SK-N-SH (cell line): Measurements from ENCODE around the gene CPEB3. TPM values are rescaled to one million over a fixed set of nuclear protein-coding genes. Genes with fewer than 3 reads are reported as not detected.
A peak's percentile ranks its signal among the peaks of the same experiment; 100 is the strongest.
"Not testable (repeated sequence)": the region's sequence is repeated elsewhere in the genome, so short reads cannot be mapped to it uniquely, and the experiment has no call there.

Experiments
- CTCF ChIA-PET: fragments of 300-600, 350-600 bp; formaldehyde crosslinking; extraction: SDS; loops from one replicate; lab custom pipeline; 2021; lab: Yijun Ruan, JAX
- POLR2A ChIA-PET: fragments of 350-600 bp; sonication (Branson Sonifier 250); formaldehyde crosslinking; extraction: SDS; loops from one replicate; lab custom pipeline; 2020; ENCODE audit warnings: antibody characterized with exemption, inconsistent platforms; lab: Yijun Ruan, JAX
- DNase-seq: peaks from one replicate; pipeline ENCODE4 v3.0.0; 2012
- H2AFZ ChIP-seq: fragments of 200-600 bp; sonication (generic); 2 replicates; pipeline ENCODE4 v1.8.1; 2016; ENCODE audit warnings: antibody characterized with exemption, mild to moderate bottlenecking, low read depth
- H3F3A ChIP-seq: fragments of 200-600 bp; sonication (generic); replicated peaks from 2 replicates; pipeline ENCODE3; 2016; ENCODE audit warnings: antibody characterized with exemption, mild to moderate bottlenecking; ENCODE audit not compliant: insufficient read depth
- H3K27ac ChIP-seq, 2 experiments: fragments of 200-500 bp in 1 of 2; fragments of 200-600 bp in 1 of 2; sonication (Bioruptor generic) in 1 of 2; sonication (generic), shearing (Covaris generic) in 1 of 2; 2 replicates each; pipeline versions ENCODE4 v1.5.1 to v1.6.1; 2014 to 2016; ENCODE audit warnings: low read depth in 2 of 2, inconsistent platforms in 1 of 2, low read length in 1 of 2, mild to moderate bottlenecking in 1 of 2, mixed read lengths in 1 of 2
- H3K27me3 ChIP-seq: fragments of 200-600 bp; sonication (generic), shearing (Covaris generic); 2 replicates; pipeline ENCODE4 v1.6.1; 2016; ENCODE audit warnings: mixed run types; ENCODE audit not compliant: insufficient read depth
- H3K36me3 ChIP-seq, 2 experiments: fragments of 200-500 bp in 1 of 2; fragments of 200-600 bp in 1 of 2; sonication (Bioruptor generic) in 1 of 2; sonication (generic) in 1 of 2; replicated peaks in 1 of 2; 2 replicates each; pipeline versions ENCODE3 to v1.5.1; 2014 to 2016; ENCODE audit warnings: low read length in 1 of 2, mild to moderate bottlenecking in 1 of 2; ENCODE audit not compliant: insufficient read depth in 2 of 2, control insufficient read depth in 1 of 2
- H3K4me1 ChIP-seq, 2 experiments: fragments of 200-500 bp in 1 of 2; fragments of 200-600 bp in 1 of 2; sonication (Bioruptor generic) in 1 of 2; sonication (generic), shearing (Covaris generic) in 1 of 2; 2 replicates each; pipeline versions ENCODE4 v1.5.1 to v1.6.1; 2014 to 2016; ENCODE audit warnings: low read depth in 1 of 2, low read length in 1 of 2, mixed run types in 1 of 2; ENCODE audit not compliant: insufficient read depth in 2 of 2, control insufficient read depth in 1 of 2
- H3K4me2 ChIP-seq: fragments of 200-600 bp; sonication (generic), shearing (Covaris generic); 2 replicates; pipeline ENCODE4 v1.6.1; 2017; ENCODE audit warnings: mixed run types
- H3K4me3 ChIP-seq, 2 experiments: fragments of 200-500 bp in 1 of 2; fragments of 200-600 bp in 1 of 2; sonication (Bioruptor generic) in 1 of 2; sonication (generic), shearing (Covaris generic) in 1 of 2; 2 replicates each; pipeline versions ENCODE4 v1.5.1 to v1.8.1; 2014 to 2016; ENCODE audit warnings: low read depth in 2 of 2, inconsistent platforms in 1 of 2, low read length in 1 of 2, mild to moderate bottlenecking in 1 of 2, mixed read lengths in 1 of 2, moderate library complexity in 1 of 2
- H3K79me2 ChIP-seq: fragments of 200-600 bp; sonication (generic); 2 replicates; pipeline ENCODE4 v1.8.1; 2017; ENCODE audit warnings: mild to moderate bottlenecking; ENCODE audit not compliant: insufficient read depth
- H3K9ac ChIP-seq: fragments of 200-600 bp; sonication (generic); 2 replicates; pipeline ENCODE4 v1.6.1; 2017; ENCODE audit warnings: mixed run types
- H3K9me2 ChIP-seq: fragments of 200-600 bp; sonication (generic); 2 replicates; pipeline ENCODE4 v1.6.1; 2017; ENCODE audit warnings: mixed run types
- H3K9me3 ChIP-seq: fragments of 200-600 bp; sonication (generic); 2 replicates; pipeline ENCODE4 v1.6.1; 2017; ENCODE audit warnings: mixed run types, mild to moderate bottlenecking, moderate library complexity
- H4K20me1 ChIP-seq: fragments of 200-600 bp; sonication (generic); 2 replicates; pipeline ENCODE4 v1.6.1; 2017; ENCODE audit warnings: mild to moderate bottlenecking, mixed run types; ENCODE audit not compliant: insufficient read depth
- ELF1 ChIP-seq: IDR thresholded peaks from 2 replicates; pipeline ENCODE4 v1.4.0; 2012
- EZH2phosphoT487 ChIP-seq: fragments of 200-600 bp; sonication (generic); IDR thresholded peaks from 2 replicates; pipeline ENCODE4 v1.6.1; 2017; ENCODE audit warnings: low read depth, mixed run types, mild to moderate bottlenecking, antibody characterized with exemption, moderate library complexity, borderline replicate concordance
- FOSL2 ChIP-seq: IDR thresholded peaks from 2 replicates; pipeline ENCODE4 v1.4.0; 2012; ENCODE audit warnings: low read depth, mild to moderate bottlenecking, moderate library complexity, borderline replicate concordance
- FOXJ3 ChIP-seq: sonication (generic); formaldehyde crosslinking; IDR thresholded peaks from 2 replicates; pipeline ENCODE4 v1.5.1; 2020; ENCODE audit warnings: mild to moderate bottlenecking, missing genetic modification reagents
- FOXM1 ChIP-seq: IDR thresholded peaks from 2 replicates; pipeline ENCODE4 v1.4.0; 2012; ENCODE audit warnings: low read depth, mild to moderate bottlenecking
- GABPA ChIP-seq: IDR thresholded peaks from 2 replicates; pipeline ENCODE4 v1.4.0; 2012; ENCODE audit warnings: low read depth, mild to moderate bottlenecking
- MEF2A ChIP-seq: IDR thresholded peaks from 2 replicates; pipeline ENCODE4 v1.4.0; 2012; ENCODE audit warnings: low read depth, borderline replicate concordance
- MXI1 ChIP-seq: IDR thresholded peaks from 2 replicates; pipeline ENCODE4 v1.6.1; 2012; ENCODE audit warnings: mild to moderate bottlenecking, low read depth, low read length, improper control_type of control experiment
- NRF1 ChIP-seq: IDR thresholded peaks from 2 replicates; pipeline ENCODE4 v1.6.1; 2012; ENCODE audit warnings: low read depth, mild to moderate bottlenecking, low read length
- POLR2AphosphoS5 ChIP-seq: IDR thresholded peaks from 2 replicates; pipeline ENCODE4 v1.6.1; 2012; ENCODE audit warnings: low read depth, low read length
- RCOR1 ChIP-seq: fragments of 150-350 bp; IDR thresholded peaks from 2 replicates; pipeline ENCODE4 v1.6.1; 2017; ENCODE audit warnings: antibody characterized with exemption, low read length
- SIN3A ChIP-seq: IDR thresholded peaks from 2 replicates; pipeline ENCODE4 v1.6.1; 2012; ENCODE audit warnings: low read depth, mild to moderate bottlenecking, low read length, moderate library complexity, borderline replicate concordance
- SMC3 ChIP-seq: IDR thresholded peaks from 2 replicates; pipeline ENCODE4 v1.6.1; 2012; ENCODE audit warnings: low read depth, low read length, improper control_type of control experiment
- TAF1 ChIP-seq: IDR thresholded peaks from 2 replicates; pipeline ENCODE4 v1.6.1; 2012; ENCODE audit warnings: low read depth, mild to moderate bottlenecking, low read length, moderate library complexity, borderline replicate concordance
- TCF12 ChIP-seq: IDR thresholded peaks from 2 replicates; pipeline ENCODE4 v1.4.0; 2012
- TEAD4 ChIP-seq: IDR thresholded peaks from 2 replicates; pipeline ENCODE4 v1.4.0; 2012; ENCODE audit warnings: mild to moderate bottlenecking, borderline replicate concordance; ENCODE audit not compliant: insufficient read depth
- YY1 ChIP-seq: IDR thresholded peaks from 2 replicates; pipeline ENCODE4 v1.4.0; 2012; ENCODE audit warnings: low read depth, mild to moderate bottlenecking
- WGBS: methylation state at CpG from one replicate; pipeline ENCODE4 v1.1.6; 2017; ENCODE audit warnings: low lambda C conversion rate; 5-methylcytosine and 5-hydroxymethylcytosine counted together
- polyA plus RNA-seq, 3 experiments: library from polyadenylated mRNA; depleted of rRNA; stranded (reverse); fragments of >200 nt; gene quantifications; 2 replicates each; pipeline ENCODE4 v1.2.3, GENCODE V29; 2012
- TF ChIP-seq, protein P1 (sequence below): IDR thresholded peaks from 2 replicates; pipeline ENCODE4 v1.4.0; 2012; ENCODE audit warnings: low read depth
- TF ChIP-seq, protein P2 (sequence below): IDR thresholded peaks from 2 replicates; pipeline ENCODE4 v1.6.1; 2012; ENCODE audit warnings: mild to moderate bottlenecking, low read depth, low read length, moderate library complexity
- TF ChIP-seq, protein P3 (sequence below): IDR thresholded peaks from 2 replicates; pipeline ENCODE4 v1.4.0; 2012; ENCODE audit warnings: low read depth, borderline replicate concordance

CPEB3 gene
- polyA plus RNA-seq, 1 of the 3 experiments (the other 2 are of a cell fraction): 0.36 TPM

DNA sequence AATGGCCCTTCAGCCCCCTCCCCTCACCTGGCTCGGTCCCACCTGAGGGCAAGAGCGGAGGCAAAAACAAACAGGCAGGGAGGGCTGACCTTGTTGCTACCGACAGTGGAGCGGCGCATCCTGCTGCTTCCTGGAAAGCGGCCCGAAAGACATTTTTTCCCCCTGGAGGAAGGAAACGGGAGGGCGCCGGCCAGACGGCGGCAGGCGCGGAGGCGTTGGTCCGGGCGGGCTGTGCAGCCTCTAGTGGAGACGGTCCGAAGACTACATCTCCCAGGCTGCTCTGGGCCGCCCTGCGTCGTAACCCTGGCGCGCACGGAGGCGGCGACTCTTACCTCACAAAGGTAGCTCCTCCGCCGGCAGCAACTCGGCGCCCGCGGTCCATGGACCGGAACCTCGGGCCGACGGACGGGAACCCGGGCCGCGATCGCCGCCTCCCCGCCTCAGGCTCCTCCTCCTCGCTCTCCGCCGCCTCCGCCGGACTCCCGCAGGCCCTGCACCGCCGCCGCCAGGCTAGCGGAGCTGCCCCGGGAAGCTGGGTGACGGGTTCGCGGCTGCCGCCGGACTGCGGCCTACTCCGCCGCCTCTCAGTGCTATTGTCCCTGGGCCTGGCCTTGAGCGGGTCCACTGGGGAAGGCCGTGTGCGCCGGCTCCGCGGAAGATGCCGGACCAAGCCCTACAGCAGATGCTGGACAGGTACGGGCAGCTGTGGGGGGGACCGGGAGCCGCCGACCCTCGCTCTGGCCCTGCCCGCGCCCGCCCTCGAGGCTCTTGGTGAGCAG lies at the start of gene CPEB3, which contains the start of gene MARCHF5 (continued):
- 0 out of 2 replicates have a peak, but pooled peaks have one; percentile 14 for TF ChIP-seq TAF1
- TF ChIP-seq GABPA: peak; percentile 61
- TF ChIP-seq RCOR1: no peak
- peak; percentile 55 for TF ChIP-seq MXI1
- no peak for TF ChIP-seq EZH2phosphoT487
- TF ChIP-seq, protein P1, sequence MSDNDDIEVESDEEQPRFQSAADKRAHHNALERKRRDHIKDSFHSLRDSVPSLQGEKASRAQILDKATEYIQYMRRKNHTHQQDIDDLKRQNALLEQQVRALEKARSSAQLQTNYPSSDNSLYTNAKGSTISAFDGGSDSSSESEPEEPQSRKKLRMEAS: no peak
- TF ChIP-seq FOXM1: no peak
- no peak for TF ChIP-seq FOSL2
- no peak; the same call in 1 of the 2 replicates for TF ChIP-seq SMC3
- TF ChIP-seq MEF2A: no peak

DNA sequence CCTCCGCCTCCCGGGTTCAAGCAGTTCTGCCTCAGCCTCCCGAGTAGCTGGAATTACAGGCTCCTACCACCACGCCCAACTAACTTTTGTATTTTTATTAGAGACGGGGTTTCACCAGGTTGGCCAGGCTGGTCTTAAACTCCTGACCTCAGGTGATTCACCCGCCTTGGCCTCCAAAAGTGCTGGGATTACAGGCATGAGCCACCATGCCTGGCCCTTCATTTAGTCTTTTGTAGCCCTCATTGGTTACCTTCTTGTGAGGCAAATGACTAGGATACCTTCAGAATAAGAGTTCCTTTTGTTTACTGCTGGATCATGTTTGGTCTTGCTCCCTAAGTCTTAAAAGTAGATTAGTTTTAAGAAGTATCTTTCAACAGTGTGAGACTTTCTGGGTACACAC lies 39.0 kb upstream of the CPEB3 start:
- Histone ChIP-seq H4K20me1 (peaks cover 22% of the 10 kb centered on the region; the same call in 1 of the 2 replicates), H3K79me2 (peaks cover 81% of the 10 kb centered on the region)
- H3K4me3 ChIP-seq, H3K27ac ChIP-seq, H3K27me3 ChIP-seq, H3K9ac ChIP-seq, H3K4me1 ChIP-seq, DNase-seq, H3K36me3 ChIP-seq, H2AFZ ChIP-seq, H3K9me2 ChIP-seq, H3K9me3 ChIP-seq, POLR2A ChIA-PET, H3F3A ChIP-seq, H3K4me2 ChIP-seq: not testable (repeated sequence)
- WGBS: 95% methylated on average over 6 of the region's 6 CpGs
- CTCF ChIA-PET: interaction anchor here (0.9 kb wide), 1 partner anchor 157 kb away, joined by 3 read pairs; no protein-coding TSS in a partner anchor

DNA sequence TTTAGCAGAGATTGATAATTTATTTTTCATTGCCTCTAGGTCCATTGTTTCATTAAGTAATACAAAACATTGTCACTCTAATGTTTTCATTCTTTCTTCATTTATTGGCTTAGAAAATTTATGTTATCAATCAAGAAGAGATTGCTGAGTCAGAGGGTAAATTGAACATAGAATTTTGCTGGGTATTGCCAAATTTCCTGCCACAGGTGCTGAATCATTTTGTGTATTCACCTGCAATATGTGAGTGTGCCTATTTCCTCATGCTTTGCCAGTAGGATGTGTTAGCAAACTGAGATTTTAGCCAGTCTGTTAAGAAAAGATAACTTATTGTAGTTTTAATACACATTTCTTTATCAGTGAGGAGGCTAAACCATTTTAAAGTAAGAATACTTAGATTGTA lies 38.1 kb upstream of the CPEB3 start:
- Histone ChIP-seq H3K4me2 (no peak overlapping the region), H3K4me3 (no peak overlapping the region), H3K27me3 (no peaks in the 10 kb centered on the region), H3K9me3 (no peaks in the 10 kb centered on the region), H2AFZ (no peak overlapping the region), H4K20me1 (peaks cover 25% of the 10 kb centered on the region; the same call in 1 of the 2 replicates), H3K9ac (no peak overlapping the region), H3K4me1 (no peaks in the 10 kb centered on the region; a peak in 2 of 4 replicates), H3K27ac (no peak overlapping the region), H3K9me2 (no peaks in the 10 kb centered on the region), H3F3A (peaks cover 4% of the 10 kb centered on the region), H3K79me2 (peaks cover 90% of the 10 kb centered on the region), H3K36me3 (peaks cover 7 to 8% of the 10 kb centered on the region in 2 experiments)
- ChIA-PET POLR2A (no interaction called here), CTCF (no interaction called here)
- DNase-seq: no peak
- TF ChIP-seq NRF1 (no peak), SMC3 (no peak), RCOR1 (no peak), TEAD4 (no peak), FOXJ3 (no peak), ELF1 (no peak), YY1 (no peak), TCF12 (no peak), POLR2AphosphoS5 (no peak), MEF2A (no peak), SIN3A (no peak)
- TF ChIP-seq, protein P1: no peak
- TF ChIP-seq, protein P2, sequence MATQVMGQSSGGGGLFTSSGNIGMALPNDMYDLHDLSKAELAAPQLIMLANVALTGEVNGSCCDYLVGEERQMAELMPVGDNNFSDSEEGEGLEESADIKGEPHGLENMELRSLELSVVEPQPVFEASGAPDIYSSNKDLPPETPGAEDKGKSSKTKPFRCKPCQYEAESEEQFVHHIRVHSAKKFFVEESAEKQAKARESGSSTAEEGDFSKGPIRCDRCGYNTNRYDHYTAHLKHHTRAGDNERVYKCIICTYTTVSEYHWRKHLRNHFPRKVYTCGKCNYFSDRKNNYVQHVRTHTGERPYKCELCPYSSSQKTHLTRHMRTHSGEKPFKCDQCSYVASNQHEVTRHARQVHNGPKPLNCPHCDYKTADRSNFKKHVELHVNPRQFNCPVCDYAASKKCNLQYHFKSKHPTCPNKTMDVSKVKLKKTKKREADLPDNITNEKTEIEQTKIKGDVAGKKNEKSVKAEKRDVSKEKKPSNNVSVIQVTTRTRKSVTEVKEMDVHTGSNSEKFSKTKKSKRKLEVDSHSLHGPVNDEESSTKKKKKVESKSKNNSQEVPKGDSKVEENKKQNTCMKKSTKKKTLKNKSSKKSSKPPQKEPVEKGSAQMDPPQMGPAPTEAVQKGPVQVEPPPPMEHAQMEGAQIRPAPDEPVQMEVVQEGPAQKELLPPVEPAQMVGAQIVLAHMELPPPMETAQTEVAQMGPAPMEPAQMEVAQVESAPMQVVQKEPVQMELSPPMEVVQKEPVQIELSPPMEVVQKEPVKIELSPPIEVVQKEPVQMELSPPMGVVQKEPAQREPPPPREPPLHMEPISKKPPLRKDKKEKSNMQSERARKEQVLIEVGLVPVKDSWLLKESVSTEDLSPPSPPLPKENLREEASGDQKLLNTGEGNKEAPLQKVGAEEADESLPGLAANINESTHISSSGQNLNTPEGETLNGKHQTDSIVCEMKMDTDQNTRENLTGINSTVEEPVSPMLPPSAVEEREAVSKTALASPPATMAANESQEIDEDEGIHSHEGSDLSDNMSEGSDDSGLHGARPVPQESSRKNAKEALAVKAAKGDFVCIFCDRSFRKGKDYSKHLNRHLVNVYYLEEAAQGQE: no peak
- TF ChIP-seq, protein P3, sequence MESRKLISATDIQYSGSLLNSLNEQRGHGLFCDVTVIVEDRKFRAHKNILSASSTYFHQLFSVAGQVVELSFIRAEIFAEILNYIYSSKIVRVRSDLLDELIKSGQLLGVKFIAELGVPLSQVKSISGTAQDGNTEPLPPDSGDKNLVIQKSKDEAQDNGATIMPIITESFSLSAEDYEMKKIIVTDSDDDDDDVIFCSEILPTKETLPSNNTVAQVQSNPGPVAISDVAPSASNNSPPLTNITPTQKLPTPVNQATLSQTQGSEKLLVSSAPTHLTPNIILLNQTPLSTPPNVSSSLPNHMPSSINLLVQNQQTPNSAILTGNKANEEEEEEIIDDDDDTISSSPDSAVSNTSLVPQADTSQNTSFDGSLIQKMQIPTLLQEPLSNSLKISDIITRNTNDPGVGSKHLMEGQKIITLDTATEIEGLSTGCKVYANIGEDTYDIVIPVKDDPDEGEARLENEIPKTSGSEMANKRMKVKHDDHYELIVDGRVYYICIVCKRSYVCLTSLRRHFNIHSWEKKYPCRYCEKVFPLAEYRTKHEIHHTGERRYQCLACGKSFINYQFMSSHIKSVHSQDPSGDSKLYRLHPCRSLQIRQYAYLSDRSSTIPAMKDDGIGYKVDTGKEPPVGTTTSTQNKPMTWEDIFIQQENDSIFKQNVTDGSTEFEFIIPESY: no peak
